GM18909 (cell line): ENCODE measurements around the gene ARHGAP26.
A peak's percentile ranks its signal among the peaks of the same experiment; 100 is the strongest.
"Not testable (repeated sequence)": the region's sequence is repeated elsewhere in the genome, so short reads cannot be mapped to it uniquely, and the experiment has no call there.

ENCODE experiments used
- ATAC-seq: cut with Tn5 transposase; IDR thresholded peaks from one replicate; pipeline ENCODE4 v1.9.1; 2021; ENCODE audit warnings: mild to moderate bottlenecking; ENCODE audit not compliant: unreplicated experiment, poor library complexity

The ARHGAP26 gene

DNA sequence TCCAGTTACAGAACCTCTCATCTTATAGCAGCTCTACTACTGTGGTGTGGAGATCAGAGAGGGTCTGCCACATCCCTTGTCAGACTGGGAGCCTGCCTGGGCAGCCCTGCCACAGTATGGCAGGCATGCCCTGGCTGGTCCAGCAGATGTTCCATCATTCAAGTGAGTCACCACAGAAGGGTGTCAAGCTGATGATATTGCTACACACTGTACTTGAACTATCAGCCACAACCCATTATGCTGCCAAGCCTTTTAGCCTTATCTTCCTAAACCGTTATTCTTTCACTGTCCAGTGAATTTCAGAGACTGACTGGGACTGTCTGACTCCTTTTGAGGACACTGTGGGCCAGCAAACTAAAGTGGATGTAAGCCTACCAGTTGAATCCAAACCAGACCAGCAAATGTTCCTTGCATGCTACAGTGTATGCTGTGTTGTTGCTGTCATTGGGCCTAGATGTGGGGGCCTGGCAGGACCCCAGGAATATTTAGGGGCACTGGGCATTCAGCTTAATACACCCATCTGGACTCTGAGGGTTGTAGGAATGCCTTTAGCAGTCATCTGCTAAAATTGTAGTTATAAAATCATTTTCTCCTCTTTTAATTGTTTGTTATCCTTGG lies 430.7 kb downstream of the ARHGAP26 start:
- ATAC-seq, result peak; percentile 42

DNA sequence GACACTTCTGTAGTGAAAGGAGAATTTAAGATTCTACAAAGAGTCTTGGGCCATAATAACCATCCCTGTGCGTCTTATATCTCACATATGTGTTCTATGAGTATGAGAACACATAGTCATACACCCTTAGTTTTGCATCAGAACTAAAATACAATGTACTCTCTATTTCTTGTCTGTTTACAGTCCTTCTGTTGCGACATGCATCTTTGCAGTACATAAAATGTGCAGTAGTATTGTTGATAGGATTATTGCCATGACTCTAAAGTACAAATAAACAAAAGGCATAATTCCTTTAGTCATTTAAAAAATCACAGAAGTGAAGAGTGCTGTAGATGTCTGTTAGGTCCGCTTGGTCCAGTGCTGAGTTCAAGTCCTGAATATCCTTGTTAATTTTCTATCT lies 431.4 kb downstream of the ARHGAP26 start:
- ATAC-seq, result no peak

DNA sequence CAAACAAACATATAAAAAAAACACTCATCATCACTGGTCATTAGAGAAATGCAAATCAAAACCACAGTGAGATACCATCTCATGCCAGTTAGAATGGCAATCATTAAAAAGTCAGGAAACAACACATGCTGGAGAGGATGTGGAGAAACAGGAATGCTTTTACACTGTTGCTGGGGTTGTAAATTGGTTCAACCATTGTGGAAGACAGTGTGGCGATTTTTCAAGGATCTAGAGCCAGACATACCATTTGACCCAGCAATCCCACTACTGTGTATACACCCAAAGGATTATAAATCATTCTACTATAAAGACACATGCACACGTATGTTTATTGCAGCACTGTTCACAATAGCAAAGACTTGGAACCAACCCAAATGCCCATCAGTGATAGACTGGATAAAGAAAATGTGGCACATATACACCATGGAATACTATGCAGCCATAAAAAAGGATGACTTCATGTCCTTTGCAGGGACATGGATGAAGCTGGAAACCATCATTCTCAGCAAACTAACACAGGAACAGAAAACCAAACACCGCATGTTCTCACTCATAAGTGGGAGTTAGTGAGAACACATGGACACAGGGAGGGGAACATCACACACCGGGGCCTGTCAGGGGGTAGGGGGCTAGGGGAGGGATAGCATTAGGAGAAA lies 433.3 kb downstream of the ARHGAP26 start:
- ATAC-seq, result not testable (repeated sequence)

DNA sequence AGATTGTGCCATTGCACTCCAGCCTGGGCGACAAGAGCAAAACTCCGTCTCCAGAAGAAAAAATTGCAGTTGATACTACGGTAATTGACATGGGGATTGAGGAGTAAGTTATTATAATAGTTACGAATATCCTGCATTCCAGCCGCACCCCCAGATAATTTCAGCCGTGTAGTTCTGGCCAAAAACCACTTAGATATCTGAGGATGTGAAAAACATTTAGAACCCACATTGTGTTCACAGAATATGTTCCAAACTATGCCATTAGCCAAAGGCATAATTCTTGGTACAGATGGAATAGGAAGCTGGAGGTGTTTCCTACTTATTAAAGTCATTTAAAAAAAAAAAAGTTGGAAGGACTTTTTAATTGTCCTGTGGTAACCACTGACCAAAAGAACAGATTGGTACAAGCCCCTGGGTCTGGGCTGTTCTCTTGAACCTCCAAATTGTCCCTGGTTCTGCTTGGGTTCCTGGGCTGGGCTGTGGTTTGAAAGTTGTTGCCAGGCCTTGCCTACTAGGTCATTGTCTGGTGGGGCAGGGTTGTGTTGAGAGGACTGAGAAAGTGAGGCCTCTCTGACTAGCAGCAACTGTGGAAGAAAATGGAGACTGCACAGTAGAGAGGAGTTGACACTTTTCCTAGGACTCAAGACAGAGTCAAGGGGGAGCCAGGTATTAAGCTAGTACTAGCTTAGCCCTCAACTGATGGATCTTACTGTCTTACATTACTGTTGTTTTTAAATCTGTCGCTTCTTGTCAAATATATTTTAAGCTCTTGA lies 434.5 kb downstream of the ARHGAP26 start:
- ATAC-seq, result no peak

DNA sequence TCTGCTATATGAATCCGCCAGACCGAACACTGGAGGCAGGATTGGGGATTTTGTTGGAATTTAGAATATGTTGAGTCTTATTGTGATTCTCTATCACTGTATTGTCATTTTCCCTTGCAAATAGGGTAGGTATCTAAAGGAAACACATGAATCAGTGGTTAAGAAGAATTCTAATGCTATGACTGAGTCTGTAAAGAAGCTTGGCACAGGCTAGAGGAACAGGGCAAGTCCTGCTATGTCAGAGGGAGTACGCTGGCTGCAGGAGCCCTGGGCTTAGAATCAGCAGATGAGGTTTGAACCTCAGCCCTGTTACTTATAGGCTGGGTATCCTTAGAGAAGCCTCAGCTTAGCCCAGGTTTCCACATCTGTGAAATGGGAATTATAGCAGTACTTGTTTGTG lies 435.2 kb downstream of the ARHGAP26 start:
- no peak for ATAC-seq

- ATAC-seq, result peak; percentile 24
Observed at GRCh38 chr5:143205883-143206195, 435.7 kb downstream of the ARHGAP26 start.

GRCh38 chr5:143206196-143207053 lies 436.2 kb downstream of the ARHGAP26 start:
- ATAC-seq, result peak; percentile 50

GRCh38 chr5:143207058-143207457 lies 436.9 kb downstream of the ARHGAP26 start:
- no peak for ATAC-seq

- no peak for ATAC-seq
Observed at GRCh38 chr5:143207563-143208364, 437.6 kb downstream of the ARHGAP26 start.

DNA sequence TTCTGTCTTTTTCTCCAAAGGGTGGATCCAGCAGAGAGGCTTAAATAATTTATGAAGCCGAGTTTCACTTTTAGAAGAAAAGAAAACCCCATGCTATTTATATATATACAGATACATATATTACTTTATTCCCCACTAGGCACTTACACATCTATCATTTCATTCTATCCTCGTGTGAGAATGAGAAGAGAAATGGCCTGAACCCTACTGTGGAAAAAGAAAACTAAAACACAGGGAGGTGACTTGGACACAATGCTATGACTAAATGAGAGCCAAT lies 438.1 kb downstream of the ARHGAP26 start:
- ATAC-seq, result no peak

- ATAC-seq, result no peak
Observed at GRCh38 chr5:143208781-143209510, 438.8 kb downstream of the ARHGAP26 start.

GRCh38 chr5:143209881-143210395 lies 439.8 kb downstream of the ARHGAP26 start:
- ATAC-seq, result no peak

GRCh38 chr5:143210576-143210975 lies 440.4 kb downstream of the ARHGAP26 start:
- no peak for ATAC-seq

- no peak for ATAC-seq
Observed at GRCh38 chr5:143212261-143212660, 442.1 kb downstream of the ARHGAP26 start.

DNA sequence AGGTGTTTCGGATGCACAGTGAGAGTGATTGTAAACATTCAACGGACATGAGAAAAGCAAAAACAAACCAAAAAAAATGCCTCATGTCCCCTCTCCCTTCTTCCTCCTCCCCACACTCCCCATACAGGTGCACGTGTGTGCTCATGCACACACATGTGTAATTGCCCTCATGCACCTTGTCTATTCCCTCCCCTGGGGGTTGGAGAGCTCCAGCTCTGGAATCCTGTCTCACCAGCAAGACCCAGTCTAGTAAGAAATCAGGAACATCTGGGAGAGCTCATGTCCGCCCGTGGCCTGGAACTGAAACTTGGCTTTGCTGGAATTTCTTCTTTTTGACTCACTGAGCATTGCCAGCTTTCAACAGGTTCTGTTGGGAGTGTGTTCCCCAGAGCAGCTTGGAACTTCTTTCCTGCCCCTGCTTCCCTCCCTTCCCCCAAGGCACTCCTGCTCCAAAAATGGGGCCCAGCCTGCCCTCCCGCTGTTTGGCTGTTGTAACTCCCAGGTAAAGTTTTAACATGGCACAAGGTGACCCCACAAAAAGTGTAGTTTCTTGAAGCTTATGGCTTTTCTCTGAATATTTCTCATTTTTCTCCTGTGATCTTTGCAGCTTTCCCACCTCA lies 443.2 kb downstream of the ARHGAP26 start:
- ATAC-seq, result no peak

DNA sequence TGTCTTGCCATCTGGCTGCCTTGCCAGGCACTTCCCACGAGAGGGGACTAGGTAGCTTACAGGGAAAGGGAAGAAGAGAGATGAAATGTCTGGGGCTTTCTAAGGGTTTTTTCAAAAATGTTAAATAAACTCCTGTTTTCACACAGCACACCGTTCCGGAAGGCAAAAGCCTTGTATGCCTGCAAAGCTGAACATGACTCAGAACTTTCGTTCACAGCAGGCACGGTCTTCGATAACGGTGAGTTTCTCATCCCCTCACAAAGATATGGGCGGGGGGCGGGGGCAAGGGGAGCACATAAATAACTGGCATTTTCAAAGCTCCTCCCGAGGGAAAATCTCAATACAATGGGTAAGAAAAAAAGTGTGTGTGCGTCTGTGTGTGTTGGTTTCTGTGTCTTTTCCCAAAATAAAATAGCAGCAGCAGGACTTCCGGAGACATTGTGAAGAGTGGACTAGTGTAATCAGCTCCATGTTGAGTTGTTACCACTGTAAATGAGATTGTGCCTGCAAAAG lies 443.7 kb downstream of the ARHGAP26 start:
- peak; percentile 65 for ATAC-seq

DNA sequence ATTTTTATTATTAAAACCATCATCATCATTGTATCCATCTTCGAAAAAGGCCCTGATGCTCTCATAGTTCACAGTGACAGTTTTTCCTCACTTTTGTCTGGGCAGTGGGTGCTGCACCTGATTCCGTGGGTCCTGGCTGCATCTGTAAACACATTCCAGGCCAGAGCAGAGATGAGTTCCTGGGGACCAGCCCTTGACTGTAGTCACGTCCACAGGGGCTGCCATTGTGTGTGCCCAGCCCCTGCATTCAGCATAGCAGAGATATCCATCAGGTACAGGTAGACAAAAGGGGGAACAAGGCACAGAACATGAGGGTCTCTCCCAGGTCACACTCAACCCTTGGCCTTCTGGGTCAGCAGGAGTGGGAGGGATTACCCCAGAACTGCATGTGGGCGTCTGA lies 444.3 kb downstream of the ARHGAP26 start:
- no peak for ATAC-seq

- ATAC-seq, result no peak
Observed at GRCh38 chr5:143214890-143215289, 444.7 kb downstream of the ARHGAP26 start.

- no peak for ATAC-seq
Observed at GRCh38 chr5:143215690-143216089, 445.5 kb downstream of the ARHGAP26 start.
